GM13977 (cell line): ENCODE results near the gene KHSRP.
A peak's percentile ranks its signal among the peaks of the same experiment; 100 is the strongest.
"Not testable (repeated sequence)": the region's sequence is repeated elsewhere in the genome, so short reads cannot be mapped to it uniquely, and the experiment has no call there.

Experiments
- DNase-seq: peaks from one replicate; pipeline ENCODE4 v3.0.0; 2012; ENCODE audit warnings: low spot score
- in situ Hi-C: fragments of 300-500 bp; cut with MboI; formaldehyde crosslinking; loops from one replicate; pipeline ENCODE4 v1.12.0; 2022; ENCODE audit warnings: low sequenced_read_pairs, low pct_unique_long_range_greater_than_20kb, mixed read lengths, inconsistent platforms; ENCODE audit not compliant: unreplicated experiment
- TF ChIP-seq, protein P1 (sequence below): IDR thresholded peaks from 2 replicates; pipeline ENCODE4 v1.5.1; 2012; ENCODE audit warnings: mild to moderate bottlenecking, control low read depth; ENCODE audit not compliant: insufficient read depth; ENCODE audit errors: extremely low read depth, missing control alignments

Gene KHSRP

DNA sequence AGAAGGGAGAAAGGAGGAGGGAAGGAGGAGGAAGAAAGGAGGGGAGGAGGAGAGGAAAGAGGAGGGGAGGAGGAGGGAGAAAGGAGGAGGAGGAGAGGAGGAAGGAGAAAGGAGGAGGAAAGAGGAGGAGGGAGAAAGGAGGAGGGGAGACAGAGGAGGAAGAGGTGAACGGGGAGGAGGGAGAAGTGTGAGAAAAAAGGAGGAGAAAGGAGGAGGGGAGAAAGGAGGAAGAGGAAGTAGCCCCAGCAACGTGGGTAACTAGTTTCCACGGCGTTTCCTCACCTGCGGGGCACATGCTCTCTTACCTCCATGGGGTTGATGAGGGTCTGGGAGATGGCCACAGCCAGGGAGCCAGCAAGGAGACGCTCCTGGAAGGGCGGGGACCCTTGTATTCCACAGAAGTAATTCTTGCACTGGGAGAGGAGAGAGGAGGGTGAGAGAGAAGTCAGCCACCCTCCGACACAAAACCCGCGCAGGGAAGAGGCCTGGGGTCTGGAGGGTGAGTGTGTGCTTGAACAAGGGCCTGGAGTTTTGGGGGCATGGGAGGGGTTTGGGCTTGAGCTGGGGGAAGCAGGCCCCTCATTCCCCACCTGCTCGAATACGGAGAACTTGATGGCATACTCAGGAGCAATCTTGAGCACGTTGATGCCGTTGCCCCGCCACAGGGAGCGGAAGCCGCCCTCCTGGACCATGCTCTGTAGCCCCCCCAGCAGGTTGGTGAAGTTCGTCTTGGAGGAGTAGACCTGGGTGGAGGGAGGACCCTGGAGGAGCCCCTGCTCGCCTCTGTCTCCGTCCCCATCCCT is 5.0 kb upstream of the KHSRP start:
- no peak for DNase-seq
- in situ Hi-C loops: no loop called here
- TF ChIP-seq, protein P1, sequence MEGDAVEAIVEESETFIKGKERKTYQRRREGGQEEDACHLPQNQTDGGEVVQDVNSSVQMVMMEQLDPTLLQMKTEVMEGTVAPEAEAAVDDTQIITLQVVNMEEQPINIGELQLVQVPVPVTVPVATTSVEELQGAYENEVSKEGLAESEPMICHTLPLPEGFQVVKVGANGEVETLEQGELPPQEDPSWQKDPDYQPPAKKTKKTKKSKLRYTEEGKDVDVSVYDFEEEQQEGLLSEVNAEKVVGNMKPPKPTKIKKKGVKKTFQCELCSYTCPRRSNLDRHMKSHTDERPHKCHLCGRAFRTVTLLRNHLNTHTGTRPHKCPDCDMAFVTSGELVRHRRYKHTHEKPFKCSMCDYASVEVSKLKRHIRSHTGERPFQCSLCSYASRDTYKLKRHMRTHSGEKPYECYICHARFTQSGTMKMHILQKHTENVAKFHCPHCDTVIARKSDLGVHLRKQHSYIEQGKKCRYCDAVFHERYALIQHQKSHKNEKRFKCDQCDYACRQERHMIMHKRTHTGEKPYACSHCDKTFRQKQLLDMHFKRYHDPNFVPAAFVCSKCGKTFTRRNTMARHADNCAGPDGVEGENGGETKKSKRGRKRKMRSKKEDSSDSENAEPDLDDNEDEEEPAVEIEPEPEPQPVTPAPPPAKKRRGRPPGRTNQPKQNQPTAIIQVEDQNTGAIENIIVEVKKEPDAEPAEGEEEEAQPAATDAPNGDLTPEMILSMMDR: no peak

DNA sequence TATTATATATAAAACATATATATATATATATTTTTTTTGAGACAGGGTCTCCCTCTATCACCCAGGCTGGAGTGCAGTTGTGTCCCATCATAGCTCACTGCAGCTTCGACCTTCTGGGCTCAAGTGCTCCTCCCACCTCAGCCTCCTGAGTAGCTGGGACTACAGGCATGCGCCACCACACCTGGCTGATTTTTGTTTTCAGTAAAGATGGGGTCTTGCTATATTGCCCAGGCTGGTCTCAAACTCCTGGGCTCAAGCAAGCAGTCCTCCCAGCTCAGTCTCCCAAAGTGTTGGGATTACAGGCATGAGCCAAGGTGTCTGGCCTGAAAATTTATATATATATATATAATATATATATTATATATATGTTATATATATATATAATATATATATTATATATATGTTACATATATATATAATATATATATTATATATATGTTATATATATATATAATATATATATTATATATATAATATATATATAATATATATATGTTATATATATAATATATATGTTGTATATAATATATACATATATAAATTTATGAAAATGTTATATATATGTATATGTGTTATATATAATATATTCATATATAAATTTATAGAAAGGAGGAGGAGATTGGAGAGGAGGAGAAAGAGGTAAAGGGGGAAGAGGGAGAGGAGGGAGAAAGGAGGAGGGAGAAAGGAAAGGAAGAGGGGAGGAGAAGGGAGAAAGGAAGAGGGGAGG is 4.2 kb upstream of the KHSRP start:
- DNase-seq, in situ Hi-C loops: not testable (repeated sequence)

DNA sequence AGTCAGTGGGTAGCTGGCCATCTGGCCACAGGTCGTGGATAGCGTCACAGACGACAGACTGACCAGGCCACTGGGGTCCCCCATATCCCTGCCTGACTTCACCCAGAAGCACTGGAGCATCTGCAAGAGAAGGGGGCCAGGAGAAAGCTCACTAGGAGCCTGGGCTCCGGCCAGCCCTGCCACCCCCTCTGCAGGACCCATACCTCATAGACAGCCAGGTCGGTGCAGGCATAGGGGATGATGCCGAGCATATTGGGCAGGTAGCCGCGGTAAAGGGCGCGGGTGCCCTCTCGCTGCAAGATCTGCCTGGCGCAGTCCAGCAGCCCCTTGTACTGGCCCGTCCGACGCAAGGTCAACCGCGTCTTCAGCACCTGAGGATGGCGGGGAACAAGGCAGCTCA is 2.5 kb upstream of the KHSRP start:
- DNase-seq: no peak
- TF ChIP-seq, protein P1: no peak
- in situ Hi-C loops: no loop called here

DNA sequence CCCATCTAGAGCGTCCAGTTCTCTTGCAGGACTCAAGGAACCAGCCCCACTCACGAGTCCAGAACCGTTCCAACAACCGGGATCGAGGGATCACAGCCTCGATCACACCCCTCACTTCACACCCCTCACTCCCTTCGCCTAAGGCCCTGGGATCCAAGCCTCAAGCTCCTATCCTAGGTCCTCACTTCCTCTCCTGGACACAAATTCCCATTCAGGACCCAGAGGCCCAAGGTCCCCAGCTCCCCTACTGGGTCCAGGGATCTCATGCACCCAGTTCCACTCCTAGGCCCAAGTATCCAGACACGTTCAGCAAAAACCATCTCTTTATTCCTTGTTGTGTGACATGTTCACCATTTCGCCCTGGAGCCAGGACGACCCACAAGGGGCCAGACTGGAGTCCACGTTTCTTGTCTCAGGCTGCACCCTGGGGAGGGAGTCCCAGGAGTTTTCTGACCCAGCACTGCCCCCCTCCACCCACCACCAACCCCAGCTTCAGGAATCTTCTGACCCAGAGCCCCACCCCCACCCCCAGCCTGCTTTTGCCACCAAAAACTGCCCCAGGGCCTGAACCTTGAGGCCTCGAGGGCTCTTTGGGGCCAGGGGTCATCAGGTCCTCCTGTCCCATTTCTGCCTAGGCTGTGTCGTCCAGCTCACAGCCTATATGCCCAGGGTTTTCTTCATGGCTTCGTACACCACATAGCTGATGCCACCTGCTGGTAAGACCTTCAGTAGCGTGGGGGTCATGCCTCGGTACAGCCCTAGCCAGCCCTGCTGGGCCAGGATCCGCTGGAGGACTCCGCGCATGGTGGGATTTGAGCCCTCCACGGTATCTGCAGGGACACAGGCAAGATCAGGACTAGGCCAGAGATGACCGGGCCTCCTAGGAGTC is 1.4 kb upstream of the KHSRP start:
- in situ Hi-C loops: no loop called here
- TF ChIP-seq, protein P1: no peak
- DNase-seq: no peak

DNA sequence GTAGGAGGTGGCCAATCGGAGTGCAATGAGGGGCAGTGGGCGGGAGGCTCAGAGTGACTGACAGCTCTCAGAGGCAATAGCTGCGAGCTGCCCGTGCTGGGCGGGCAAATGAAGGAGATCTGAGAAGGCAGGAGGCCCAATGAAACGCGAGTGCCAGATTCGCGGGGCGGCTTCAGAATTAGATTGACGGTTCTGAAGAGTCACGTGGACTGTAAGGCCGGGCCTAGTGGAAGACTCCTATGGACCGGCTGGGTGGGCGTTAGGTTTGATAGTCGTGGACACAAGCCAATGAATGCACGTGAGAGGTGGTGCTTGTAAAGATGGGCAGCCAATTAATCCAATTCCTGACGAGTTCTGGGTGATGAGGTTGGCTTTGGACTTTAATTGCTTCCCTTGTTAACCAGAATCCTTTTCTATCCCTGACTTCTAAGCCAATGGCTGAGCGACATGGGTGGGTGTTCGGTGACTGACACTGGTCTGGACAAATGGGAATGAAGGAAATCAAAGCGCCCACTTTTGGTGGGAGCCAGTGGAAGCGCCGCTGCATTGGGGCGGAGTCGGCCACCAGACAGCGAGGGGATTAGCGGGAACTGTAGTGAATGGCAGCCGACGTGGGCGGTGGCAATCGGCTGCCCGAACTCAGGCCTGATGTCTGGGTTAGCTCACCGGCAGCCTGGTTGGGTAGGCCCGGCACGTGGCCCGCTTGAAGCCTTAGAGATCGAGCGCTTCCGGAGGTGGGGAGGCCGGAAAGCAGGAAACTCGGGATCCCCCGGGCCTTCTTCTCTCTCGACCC is 524 bp upstream of the KHSRP start:
- peak; percentile 100 for DNase-seq
- TF ChIP-seq, protein P1: no peak
- in situ Hi-C loops: no loop called here

DNA sequence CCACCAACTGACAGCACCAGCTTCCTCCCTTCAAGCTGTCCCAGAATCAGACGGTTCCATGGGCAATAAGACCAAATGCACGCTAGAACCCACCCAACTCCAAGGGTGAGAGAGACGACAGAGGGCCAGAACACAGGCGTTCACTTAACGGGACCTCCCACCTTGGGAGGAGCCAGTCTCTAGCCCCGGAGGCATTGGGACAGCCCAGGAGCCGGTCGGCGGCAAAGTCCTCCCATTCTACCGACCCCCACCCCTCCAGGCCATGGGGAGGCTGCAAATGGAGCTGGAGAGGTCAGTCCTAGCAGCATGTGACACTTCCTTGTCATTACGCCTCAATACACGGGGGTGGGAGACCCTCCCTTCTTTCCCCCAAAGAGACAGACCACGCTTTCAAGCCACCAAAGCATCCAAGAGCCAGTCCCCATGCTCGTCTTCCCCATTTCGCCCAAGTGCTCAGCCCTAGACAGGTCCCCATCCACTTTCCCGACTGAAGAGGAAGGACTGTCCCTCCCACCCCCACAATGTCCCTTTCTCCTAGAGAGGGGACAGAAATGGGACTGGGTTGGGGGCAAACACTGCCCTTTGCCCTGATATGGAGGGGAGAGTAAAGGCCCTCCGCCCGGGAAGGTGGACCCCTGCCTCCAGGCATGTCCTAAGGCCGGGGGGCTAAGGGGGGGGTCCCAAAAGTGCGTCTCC is 964 bp downstream of the KHSRP start:
- in situ Hi-C loops: no loop called here
- TF ChIP-seq, protein P1: no peak
- DNase-seq: peak; percentile 76
